ENCODE results near the gene TANGO2. TPM values are rescaled to one million over a fixed set of nuclear protein-coding genes. Genes with fewer than 3 reads are reported as not detected.

Gene TANGO2
- total RNA-seq, 3 donors from 2014 or later, result 17.5 to 29.7 (median 27.6) TPM

DNA sequence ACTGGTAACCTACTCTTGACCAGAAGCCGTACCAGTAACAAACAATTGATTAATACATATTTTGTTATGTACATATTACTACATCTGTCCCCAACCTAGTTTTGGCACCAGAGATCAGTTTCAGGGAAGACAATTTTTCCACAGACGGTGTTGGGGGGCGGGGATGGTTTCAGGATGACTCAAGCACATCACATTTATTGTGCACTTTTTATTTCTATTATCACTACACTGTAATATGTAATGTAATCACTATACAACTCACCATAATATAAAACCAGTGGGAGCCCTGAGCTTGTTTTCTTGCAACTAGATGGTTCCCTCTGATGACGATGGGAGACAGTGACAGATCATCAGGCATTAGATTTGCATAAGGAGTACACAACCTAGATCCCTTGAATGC is 74.6 kb downstream of the TANGO2 start:
- ATAC-seq (no peak), DNase-seq (no peak)
- intact Hi-C loops (cut with DNase I, micrococcal nuclease), result no loop called here
- Histone ChIP-seq H3K9me3 (no peaks in the 10 kb centered on the region), H3K4me1 (ENCODE audit: low read depth) (no peaks in the 10 kb centered on the region), H3K4me3 (no peak overlapping the region), H3K36me3 (ENCODE audit: low read depth) (peaks cover 17% of the 10 kb centered on the region)
- TF ChIP-seq, protein P1, sequence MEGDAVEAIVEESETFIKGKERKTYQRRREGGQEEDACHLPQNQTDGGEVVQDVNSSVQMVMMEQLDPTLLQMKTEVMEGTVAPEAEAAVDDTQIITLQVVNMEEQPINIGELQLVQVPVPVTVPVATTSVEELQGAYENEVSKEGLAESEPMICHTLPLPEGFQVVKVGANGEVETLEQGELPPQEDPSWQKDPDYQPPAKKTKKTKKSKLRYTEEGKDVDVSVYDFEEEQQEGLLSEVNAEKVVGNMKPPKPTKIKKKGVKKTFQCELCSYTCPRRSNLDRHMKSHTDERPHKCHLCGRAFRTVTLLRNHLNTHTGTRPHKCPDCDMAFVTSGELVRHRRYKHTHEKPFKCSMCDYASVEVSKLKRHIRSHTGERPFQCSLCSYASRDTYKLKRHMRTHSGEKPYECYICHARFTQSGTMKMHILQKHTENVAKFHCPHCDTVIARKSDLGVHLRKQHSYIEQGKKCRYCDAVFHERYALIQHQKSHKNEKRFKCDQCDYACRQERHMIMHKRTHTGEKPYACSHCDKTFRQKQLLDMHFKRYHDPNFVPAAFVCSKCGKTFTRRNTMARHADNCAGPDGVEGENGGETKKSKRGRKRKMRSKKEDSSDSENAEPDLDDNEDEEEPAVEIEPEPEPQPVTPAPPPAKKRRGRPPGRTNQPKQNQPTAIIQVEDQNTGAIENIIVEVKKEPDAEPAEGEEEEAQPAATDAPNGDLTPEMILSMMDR (IDR thresholded peaks at IDR 0.05), result no peak

DNA sequence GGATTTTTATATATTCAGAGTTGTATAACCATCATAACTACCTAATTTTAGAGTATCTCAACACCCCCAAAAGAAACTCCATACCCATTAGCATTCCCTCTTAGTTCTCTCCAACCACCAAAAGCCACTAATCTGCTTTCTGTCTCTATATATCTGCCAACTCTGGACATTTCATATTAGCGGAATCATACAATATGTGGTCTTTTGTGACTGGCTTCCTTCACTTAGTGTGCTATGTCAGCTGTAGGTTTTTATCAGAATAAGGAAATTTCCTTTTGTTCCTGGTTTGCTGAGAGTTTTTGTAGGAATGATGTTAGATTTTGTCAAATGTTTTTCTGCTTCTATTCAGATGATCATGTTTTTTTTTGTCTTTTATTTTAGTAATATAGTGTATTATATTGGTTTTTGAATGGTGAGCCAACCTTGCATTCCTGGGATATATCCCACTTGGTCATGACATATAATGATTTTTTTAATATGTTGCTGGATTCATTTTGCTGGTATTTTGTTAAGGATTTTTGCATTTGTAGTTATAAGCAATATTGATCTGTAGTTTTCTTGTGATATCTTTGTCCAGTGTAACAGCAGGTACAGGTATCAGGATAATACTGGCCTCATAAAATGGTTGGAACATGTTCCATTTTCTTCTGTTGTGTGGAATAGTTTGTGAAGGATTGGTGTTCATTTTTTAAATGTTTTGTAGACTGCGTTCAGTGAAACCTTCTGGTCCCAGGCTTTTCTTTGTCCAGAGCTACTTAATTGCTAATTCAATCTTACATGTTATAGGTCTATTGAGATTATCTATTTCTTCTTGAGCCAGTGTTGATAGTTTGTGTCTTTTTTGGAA is 75.9 kb downstream of the TANGO2 start:
- Histone ChIP-seq H3K36me3 (ENCODE audit: low read depth) (peaks cover 10% of the 10 kb centered on the region), H3K9me3 (no peaks in the 10 kb centered on the region), H3K4me1 (ENCODE audit: low read depth) (no peaks in the 10 kb centered on the region), H3K4me3 (no peak overlapping the region)
- intact Hi-C loops (cut with DNase I, micrococcal nuclease), result no loop called here
- TF ChIP-seq, protein P1 (IDR thresholded peaks at IDR 0.05), result no peak
- no peak for ATAC-seq
- DNase-seq, result no peak

DNA sequence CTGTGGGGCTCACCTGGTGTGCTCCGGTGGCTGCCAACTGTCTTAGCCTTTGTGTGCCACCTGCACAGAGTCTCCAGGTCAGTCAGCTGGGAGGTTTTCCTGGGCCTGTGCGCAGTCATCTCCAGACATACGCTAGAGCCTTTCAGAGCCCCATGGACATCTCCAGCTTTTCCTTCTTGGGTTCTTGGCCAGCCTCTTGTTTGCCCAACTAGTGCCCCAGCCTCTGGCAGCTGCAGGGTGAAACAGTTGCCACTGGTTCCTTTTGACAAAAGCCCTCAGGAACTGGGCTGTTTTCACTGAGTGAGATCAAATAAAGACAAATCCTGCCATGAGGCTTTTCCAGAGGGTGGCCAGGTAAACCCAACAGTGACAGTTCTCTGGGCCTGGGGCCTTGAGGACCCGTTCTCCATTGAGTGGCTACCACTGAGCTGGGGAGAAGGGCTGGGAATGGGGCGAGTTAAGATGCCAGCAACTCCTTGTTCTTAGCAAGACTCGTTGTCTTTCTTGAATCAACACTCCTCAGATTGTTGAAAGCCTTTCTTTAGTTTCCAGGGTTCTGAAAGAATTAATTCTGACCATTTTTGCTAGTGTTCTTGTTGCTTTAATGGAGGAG is 78.3 kb downstream of the TANGO2 start:
- H3K4me1 ChIP-seq (ENCODE audit: low read depth), result no peaks in the 10 kb centered on the region
- intact Hi-C loops (cut with DNase I, micrococcal nuclease), result no loop called here
- TF ChIP-seq, protein P1 (IDR thresholded peaks at IDR 0.05), result no peak
- no peak overlapping the region for H3K4me3 ChIP-seq
- ATAC-seq, result no peak
- H3K36me3 ChIP-seq (ENCODE audit: low read depth), result no peaks in the 10 kb centered on the region
- peak in 2 of 3 donors; percentile 5 to 11 for DNase-seq
- H3K9me3 ChIP-seq, result no peaks in the 10 kb centered on the region

DNA sequence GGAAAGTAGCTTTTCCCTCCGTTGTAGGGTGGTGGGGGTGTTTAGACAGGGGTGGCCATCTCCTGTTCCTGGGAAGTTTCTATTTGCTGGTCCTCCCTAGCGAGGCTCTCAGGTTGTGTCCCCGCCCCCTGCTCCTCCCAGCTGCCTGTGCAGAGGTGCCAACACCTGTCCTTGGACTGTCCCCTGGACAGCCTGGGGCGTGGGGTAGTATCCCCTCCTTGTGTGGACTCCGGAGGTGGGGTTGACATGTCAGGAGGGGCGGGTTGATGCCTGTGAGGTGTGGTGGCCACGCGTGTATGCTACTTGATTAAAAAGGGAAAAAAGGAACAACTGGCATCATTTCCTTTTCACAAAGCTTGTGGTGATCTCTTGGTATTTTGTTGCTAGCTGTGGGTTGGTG is 80.7 kb downstream of the TANGO2 start:
- Histone ChIP-seq H3K4me3 (no peak overlapping the region), H3K9me3 (no peaks in the 10 kb centered on the region), H3K4me1 (ENCODE audit: low read depth) (no peaks in the 10 kb centered on the region), H3K36me3 (ENCODE audit: low read depth) (no peaks in the 10 kb centered on the region)
- intact Hi-C loops (cut with DNase I, micrococcal nuclease), result no loop called here
- DNase-seq, result peak in 2 of 3 donors; percentile 24 to 27
- no peak for ATAC-seq
- TF ChIP-seq, protein P1 (IDR thresholded peaks at IDR 0.05), result no peak

DNA sequence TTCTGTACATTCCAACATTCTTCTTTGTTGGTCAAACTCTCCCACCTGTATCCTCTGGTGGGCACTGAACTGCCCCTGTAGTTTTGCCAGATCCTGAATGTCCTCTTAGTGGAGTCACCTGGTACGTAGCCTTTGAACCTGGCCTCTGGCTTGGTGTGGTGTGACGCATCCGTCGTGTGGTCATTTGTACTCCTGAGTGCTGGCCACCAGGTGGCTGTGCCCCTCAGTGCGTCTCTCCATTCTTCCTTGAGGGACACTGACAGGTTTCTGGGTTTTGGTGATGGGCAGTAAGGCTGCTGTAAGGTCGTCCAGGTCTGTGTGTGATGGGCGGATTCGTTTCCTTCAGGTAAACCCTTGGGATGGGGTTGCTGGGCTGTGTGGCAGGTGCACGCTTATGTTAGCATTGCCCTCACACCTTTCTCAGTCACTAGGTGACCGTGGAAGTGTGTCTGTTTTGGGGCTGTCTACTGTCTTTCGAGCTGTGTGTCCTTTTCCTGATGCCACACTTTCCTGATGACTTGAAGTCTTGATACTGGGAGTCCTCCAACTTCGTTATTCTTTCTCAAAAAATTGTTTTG is 81.4 kb downstream of the TANGO2 start:
- no peak overlapping the region for H3K4me3 ChIP-seq
- DNase-seq, result peak in 2 of 3 donors; percentile 6 to 18
- H3K36me3 ChIP-seq (ENCODE audit: low read depth), result peaks cover 3% of the 10 kb centered on the region
- intact Hi-C loops (cut with DNase I, micrococcal nuclease), result no loop called here
- ATAC-seq, result no peak
- TF ChIP-seq, protein P1 (IDR thresholded peaks at IDR 0.05), result no peak
- no peaks in the 10 kb centered on the region for H3K9me3 ChIP-seq
- H3K4me1 ChIP-seq (ENCODE audit: low read depth), result no peaks in the 10 kb centered on the region

All from mucosa of descending colon (tissue), 3 donors.